ENCODE data around the gene SDK2. TPM values are rescaled to one million over a fixed set of nuclear protein-coding genes. Genes with fewer than 3 reads are reported as not detected.

SDK2 gene
- total RNA-seq, 2 donors from 2014 or later, result 1.5 to 5.6 TPM

GRCh38 chr17:73624496-73624988, 19.7 kb downstream of the SDK2 start:
- no peak for TF ChIP-seq CTCF (IDR thresholded peaks at IDR 0.05)
- no peak for DNase-seq (ENCODE audit: low spot score)

DNA sequence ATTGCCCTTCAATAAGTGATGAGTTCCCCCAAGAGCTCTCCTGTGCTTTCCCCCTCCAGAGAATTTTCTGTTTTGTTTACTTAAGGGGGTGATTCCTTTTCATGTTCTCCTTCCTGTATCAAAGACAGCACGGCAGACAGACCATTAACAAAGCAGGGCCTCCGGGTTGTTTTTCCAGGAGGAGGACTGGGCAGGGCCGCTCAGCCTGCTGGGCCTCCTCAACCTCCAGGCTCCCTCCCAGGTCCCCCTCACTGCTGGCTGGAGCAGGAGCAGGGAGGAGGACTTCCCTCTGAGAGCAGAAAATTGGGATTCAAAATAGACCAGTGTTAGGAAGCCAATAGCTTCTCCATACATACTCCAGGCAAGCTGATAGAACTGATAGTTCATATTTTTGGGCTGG, 20.4 kb downstream of the SDK2 start:
- no peak for TF ChIP-seq CTCF (IDR thresholded peaks at IDR 0.05)
- H3K4me3 ChIP-seq, result no peak overlapping the region
- no peaks in the 10 kb centered on the region for H3K27me3 ChIP-seq
- no peaks in the 10 kb centered on the region for H3K36me3 ChIP-seq
- no peak overlapping the region for H3K27ac ChIP-seq
- no peak for DNase-seq (ENCODE audit: low spot score)
- H3K9me3 ChIP-seq, result peaks cover 0 to 5% of the 10 kb centered on the region in 2 donors
- H3K4me1 ChIP-seq, result no peaks in the 10 kb centered on the region

More at GRCh38 chr17:73624496-73624988, 19.7 kb downstream of the SDK2 start:
- H3K27ac ChIP-seq, result no peak overlapping the region
- peaks cover 0 to 1% of the 10 kb centered on the region in 2 donors for H3K9me3 ChIP-seq
- no peaks in the 10 kb centered on the region for H3K27me3 ChIP-seq
- no peaks in the 10 kb centered on the region for H3K36me3 ChIP-seq
- no peaks in the 10 kb centered on the region for H3K4me1 ChIP-seq
- H3K4me3 ChIP-seq, result no peak overlapping the region

DNA sequence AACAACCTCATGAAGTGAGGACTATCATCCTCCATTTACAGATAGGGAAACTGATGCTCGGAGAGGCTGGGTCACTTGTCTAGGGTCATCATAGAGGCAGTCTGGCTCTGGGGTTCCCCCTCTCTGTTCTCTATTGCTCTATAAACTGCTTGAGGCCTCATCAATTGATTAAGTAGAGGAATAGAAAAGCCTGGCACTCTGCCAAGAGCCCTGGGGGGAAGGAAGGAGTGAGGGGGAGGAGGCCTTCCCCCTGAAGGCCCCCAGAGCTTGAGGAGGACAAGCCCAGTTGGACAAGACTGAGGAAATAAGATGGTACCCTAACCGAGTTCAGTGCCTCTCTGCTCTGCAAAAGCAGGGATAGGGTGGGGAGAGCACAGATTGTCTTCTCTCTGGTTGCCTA, 21.0 kb downstream of the SDK2 start:
- no peak overlapping the region for H3K4me3 ChIP-seq
- no peak overlapping the region for H3K27ac ChIP-seq
- H3K9me3 ChIP-seq, result peaks cover 0 to 5% of the 10 kb centered on the region in 2 donors
- no peaks in the 10 kb centered on the region for H3K4me1 ChIP-seq
- DNase-seq (ENCODE audit: low spot score), result no peak
- no peak for TF ChIP-seq CTCF (IDR thresholded peaks at IDR 0.05)
- no peaks in the 10 kb centered on the region for H3K36me3 ChIP-seq
- H3K27me3 ChIP-seq, result no peaks in the 10 kb centered on the region

DNA sequence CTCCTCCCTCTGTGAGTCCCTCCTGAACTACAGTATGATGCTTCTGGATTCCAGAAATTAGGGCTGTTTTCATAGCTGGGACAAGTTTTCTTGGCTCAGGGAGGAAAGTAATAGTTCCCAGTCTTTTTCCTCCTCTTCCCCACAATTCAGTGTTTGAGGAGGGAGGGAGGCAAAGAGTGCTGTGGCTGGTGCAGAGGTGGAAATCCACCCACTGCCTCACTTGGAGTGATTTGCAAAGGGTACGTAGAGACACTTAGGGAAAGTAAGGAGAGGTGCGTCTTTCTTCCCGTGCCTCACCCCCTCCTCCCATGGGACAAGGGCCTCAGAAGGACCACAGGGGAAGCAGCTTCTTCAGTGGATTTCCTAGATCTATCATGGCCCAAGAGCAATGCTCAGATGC, 21.9 kb downstream of the SDK2 start:
- TF ChIP-seq CTCF (IDR thresholded peaks at IDR 0.05), result no peak
- Histone ChIP-seq H3K4me1 (no peaks in the 10 kb centered on the region), H3K36me3 (no peaks in the 10 kb centered on the region), H3K9me3 (peaks cover 0 to 5% of the 10 kb centered on the region in 2 donors), H3K4me3 (no peak overlapping the region), H3K27me3 (no peaks in the 10 kb centered on the region), H3K27ac (no peak overlapping the region)
- DNase-seq (ENCODE audit: low spot score), result no peak

DNA sequence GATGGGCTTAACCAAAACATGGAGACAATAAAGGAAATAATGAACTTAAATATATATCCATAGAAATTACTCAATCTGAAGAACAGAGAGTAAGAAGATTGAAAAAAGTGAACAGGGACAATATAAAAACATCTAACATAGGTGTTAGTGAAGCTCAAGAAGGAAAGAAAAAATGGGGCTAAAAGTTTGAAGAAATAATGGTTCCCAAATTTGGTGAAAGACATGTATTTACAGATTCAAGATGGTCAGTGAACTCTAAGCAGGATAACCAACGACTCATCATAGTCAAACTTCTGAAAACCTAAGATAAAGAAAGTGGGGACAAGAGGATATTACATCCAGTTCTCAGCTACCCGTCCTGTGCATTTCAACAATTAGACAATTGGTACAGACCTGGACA, 22.6 kb downstream of the SDK2 start:
- no peak for DNase-seq (ENCODE audit: low spot score)
- no peak overlapping the region for H3K27ac ChIP-seq
- H3K36me3 ChIP-seq, result no peaks in the 10 kb centered on the region
- no peaks in the 10 kb centered on the region for H3K4me1 ChIP-seq
- no peaks in the 10 kb centered on the region for H3K27me3 ChIP-seq
- peaks cover 0 to 5% of the 10 kb centered on the region in 2 donors for H3K9me3 ChIP-seq
- no peak for TF ChIP-seq CTCF (IDR thresholded peaks at IDR 0.05)
- H3K4me3 ChIP-seq, result no peak overlapping the region

GRCh38 chr17:73620414-73620813, 23.8 kb downstream of the SDK2 start:
- H3K36me3 ChIP-seq, result no peaks in the 10 kb centered on the region
- no peaks in the 10 kb centered on the region for H3K4me1 ChIP-seq
- TF ChIP-seq CTCF (IDR thresholded peaks at IDR 0.05), result no peak
- no peak overlapping the region for H3K4me3 ChIP-seq
- DNase-seq (ENCODE audit: low spot score), result no peak
- H3K27me3 ChIP-seq, result no peaks in the 10 kb centered on the region
- H3K27ac ChIP-seq, result no peak overlapping the region
- H3K9me3 ChIP-seq, result peaks cover 0 to 5% of the 10 kb centered on the region in 2 donors

Data from right atrium auricular region (tissue), 2 donors.